ENCODE data around the gene GRB14.
"Not testable (repeated sequence)": the region's sequence is repeated elsewhere in the genome, so short reads cannot be mapped to it uniquely, and the experiment has no call there.

Gene GRB14

DNA sequence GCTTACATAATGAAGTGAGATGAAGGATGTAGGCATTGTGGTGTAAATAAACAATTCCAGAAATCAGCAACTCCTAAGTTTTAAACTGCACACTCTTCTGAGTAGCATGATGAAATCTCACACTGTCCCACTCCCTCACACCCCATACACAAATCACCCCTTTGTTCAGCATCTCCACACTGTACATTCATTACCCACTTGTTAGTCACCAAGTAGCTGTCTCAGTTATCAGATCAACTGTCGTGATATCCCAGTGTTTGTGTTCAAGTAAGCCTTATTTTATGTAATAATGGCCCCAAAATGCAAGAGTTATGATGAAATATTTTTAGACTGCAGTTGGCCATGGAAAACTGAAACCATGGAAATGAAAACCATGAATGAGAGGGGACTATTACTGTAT is 135.7 kb downstream of the GRB14 start:
- DNase-seq, result no peak

DNA sequence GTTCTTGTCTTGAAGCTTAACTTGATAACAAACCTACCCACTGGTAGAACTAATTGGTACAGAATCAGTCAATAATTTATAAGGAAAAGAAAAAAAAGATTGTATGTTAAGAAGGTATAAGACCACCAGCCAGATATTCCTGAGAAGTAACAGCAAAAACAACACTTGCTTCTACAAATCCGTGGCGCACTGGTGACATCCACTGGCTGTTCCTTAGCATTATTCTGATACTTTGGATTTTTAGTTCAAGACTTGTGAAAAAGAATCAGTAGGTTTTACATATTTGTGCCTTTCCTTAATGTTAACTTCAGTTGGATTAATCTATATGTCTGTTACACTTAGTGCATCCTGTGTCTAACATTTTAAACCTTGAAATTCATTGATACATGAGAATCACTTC is 141.8 kb downstream of the GRB14 start:
- DNase-seq, result no peak

DNA sequence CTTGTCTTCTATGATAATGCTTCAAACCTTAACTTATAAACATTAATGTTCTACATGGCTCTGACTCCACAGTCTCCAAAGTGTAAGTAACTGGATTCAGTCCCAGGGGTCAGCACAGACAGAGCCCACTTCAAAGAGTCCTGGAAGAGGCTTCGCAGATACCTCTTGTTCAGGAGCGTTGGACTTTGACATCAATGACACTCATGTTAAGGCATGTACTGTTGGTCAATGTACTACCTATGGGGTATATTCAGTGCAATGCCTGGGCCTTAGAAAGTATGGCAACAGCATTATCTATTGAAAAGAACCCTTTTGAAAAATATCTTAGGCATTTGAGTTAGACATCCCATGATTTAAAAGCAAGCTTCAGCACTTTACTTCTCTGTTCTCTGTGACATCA is 143.1 kb downstream of the GRB14 start:
- no peak for DNase-seq

DNA sequence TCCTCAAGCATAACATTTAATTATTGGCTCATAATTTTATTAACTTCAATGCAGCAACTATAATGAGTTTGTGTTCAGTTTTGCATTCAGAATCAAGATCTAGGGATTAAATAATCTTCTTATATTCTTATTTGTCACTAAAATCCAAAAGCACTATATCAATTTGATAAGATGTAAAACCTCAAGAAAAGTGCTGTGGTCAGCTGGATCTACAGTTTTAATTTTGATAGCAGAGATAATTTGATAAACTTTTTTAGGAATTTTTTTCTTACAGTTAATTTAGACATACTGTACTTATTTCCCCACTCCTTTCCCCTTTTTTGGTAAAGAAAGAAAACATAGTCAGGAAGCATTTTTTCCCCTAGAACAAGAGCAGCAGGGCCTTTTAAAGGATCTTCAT is 146.4 kb downstream of the GRB14 start:
- no peak for DNase-seq

DNA sequence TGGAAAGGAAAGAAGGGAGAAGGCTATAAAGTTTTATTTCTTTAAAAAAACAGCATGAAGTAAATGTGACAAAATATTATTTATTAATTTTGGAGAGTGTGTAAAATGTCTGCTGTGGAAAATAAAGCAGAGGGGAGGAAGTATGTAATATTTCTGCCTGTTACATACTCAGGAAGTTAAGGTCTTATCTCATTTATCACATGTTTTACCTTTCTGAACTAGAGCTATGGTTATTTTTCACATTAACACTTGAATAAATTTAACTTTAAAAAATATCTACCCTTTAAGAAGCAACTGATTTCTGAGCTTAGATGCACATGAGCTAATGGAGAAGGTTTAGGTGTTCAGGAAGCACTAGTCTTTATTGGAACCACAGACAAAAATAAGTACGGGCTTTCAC is 148.3 kb downstream of the GRB14 start:
- DNase-seq, result no peak

DNA sequence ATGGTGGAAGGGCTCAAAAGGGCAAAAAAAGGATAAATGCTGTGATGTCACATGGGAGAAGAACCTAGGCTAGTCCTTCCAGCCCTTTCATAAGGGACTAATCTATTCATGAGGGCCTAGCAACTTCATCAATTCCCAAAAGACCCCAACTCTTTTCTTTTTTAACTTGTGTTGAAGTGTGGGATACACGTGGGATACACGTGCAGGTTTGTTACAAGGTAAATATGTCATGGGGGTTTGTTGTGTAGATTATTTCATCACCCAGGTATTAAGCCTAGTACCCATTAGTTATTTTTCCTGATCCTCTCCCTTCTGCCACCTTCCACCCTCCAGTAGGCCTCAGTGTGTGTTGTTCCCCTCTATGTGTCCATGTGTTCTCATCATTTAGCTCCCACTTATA is 156.2 kb downstream of the GRB14 start:
- DNase-seq, result not testable (repeated sequence)

DNA sequence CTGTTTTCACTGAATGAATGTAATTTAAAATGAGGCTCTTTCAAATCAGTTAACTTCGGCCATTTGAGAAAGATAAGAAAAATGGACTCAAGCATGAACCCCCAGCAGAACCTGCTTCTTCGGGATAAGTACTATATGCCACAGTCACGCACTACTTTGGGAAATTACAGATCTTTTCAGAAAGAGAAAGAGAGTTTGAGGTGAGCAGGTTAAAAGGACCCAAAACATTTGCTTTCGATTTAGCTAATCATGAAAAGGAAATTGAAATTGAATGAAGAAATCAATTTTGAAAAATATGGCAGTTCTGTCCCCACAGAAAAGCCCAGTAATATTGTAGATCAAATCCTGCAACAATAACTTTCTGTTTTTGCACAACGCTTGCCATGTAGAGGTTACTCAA is 156.9 kb downstream of the GRB14 start:
- no peak for DNase-seq

DNA sequence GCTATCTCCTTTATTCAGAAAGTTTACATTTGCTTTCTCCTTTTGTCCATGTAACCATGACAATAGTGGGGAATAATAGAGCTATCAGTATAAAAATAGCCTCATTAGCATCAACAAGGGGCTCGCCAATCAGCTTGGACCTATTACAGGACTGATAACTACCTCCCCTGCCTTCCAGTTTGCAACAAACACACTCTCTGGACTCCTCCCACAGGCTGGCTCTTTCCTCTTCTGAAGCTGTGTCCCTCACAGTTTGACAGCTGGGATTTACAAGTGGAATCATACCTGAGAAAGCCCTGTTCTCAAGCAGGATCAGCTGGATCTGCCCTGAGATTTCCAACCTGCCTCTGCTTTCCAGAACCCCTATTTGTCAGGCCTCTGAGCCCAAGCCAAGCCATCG is 162.5 kb downstream of the GRB14 start:
- no peak for DNase-seq

DNA sequence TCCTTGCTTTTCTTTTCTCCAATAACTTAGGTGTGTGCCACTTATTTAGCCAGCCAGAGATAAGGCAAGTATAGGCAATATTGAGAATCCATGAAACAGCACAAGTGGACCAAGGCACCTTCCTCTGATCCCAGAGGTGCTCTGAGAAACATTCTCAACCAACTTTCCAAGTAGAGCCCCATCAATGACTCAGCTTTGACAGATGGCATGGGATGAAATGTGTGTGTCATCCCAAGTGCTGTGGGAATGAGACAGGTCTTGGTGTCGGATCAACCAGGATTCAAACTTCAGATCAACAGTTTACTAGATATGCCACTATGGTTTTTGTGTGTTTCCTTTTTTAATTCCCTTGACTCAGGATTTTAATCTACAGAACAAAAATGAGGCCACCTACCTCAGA is 164.0 kb downstream of the GRB14 start:
- DNase-seq, result no peak

DNA sequence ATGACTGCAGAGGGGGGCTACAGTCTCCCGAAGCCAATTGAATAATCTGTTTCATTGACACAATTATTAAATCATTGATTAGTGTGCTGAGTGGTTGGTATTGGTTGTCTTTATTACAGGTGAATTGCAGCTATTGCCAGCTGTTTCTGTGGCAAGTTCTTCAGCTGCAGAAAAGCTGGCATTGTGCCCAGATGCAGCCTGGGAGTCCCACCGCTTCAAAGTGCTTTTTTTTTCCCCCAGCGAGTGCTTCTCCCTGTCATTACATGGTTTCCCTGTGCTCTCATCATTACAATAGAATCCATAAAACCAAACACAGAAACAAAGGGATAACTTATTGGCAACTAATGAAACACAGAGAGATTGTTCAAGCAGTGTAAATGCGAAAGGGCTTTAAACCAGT is 164.7 kb downstream of the GRB14 start:
- no peak for DNase-seq

DNA sequence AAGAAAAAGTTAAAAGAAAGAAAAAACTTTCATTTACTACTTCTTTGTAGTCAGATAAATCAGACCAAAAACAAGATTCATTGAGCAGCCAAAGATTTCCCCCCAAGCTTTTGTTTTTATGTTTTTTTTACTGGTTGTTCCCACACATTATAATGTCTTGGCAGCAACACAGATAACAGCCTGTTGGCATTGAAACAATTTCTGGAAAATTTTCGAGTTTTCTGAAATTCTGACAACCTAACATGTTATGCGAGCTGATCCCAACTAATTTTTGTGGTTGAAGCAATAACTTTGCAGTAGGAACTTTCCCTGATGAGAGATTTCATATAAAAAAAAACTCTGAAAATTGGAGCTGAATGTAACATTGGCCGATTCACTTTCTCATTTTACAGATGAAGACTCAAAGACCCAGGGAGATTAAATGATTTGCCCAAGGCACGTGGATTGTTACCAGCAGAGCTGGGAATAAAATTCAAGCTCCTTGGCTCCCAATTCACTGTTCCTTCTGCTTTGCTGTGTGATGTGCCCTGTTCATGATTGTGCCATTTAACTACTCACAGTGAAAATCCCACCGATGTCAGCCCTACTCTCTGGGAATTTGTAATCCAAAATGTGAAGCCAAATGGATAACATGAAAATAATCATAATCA is 167.5 kb downstream of the GRB14 start:
- DNase-seq, result no peak

DNA sequence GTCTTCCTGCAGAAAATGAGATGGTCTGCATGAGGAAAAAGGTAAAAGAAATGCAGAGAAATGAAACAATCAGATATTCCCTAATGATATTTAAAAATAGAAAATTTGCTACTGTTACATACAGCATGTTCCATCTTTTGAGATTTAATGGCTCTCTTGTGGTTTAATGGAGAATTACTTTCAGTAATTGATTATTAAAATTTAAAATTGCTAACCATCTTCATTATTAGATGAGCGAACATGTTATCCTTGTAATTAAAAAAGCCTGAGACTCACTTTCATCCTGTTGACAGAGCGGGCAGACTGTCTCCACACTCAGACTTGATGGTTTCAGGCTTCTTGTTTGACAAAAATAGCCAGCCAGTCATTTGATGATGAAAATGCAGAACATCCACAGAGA is 171.0 kb downstream of the GRB14 start:
- no peak for DNase-seq

DNA sequence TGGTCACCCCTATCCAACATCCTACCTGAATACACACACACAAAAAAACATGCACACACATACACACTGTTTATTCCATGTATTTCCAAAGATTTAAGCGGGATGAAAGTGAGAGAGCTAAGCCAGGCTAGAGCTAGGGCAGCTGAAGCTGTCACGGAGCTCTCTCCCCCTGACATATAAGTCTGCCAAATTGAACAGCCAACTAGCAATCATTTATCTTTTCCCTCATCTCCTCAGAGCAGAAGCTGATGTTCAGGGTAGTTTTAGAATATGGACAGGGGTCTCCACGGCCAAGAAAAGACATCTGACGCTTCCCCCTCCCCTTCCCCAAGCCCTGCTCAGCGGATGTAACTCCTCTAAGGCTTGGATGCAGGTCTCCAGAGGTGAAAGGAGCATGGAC is 171.6 kb downstream of the GRB14 start:
- DNase-seq, result no peak

DNA sequence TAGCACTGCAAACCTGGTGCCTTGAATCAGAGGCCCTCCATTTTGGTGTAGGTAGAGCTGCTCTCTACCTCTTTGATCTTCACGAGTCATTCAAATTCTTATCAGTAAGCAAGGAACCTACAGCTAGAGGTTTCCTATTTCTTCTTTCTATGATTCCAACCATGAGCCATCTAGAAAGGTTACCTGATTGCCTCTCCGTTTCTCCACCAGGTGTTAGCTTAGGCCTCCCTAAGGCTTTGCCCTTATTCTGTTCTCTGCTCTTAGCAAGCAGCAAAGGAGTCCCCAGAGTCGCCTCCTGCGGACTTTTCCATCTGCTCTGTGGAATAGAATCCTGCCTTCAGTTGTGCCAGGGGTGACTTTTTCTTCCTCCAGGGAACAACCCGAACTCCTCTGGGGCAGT is 173.6 kb downstream of the GRB14 start:
- DNase-seq, result no peak
